HepG2 (cell line): ENCODE results near the gene NR1H3. TPM values are rescaled to one million over a fixed set of nuclear protein-coding genes. Genes with fewer than 3 reads are reported as not detected.
A peak's percentile ranks its signal among the peaks of the same experiment; 100 is the strongest.

Source experiments
- BHLHE40 ChIP-seq: IDR thresholded peaks from 2 replicates; pipeline ENCODE4 v1.6.1; 2011; ENCODE audit warnings: low read length, improper control_type of control experiment
- CTCF ChIP-seq: sonication (generic); formaldehyde crosslinking; IDR thresholded peaks from 2 replicates; pipeline ENCODE4 v1.5.0; 2020; ENCODE audit warnings: mild to moderate bottlenecking, missing genetic modification reagents, moderate library complexity
- KDM2A ChIP-seq: sonication (generic); formaldehyde crosslinking; IDR thresholded peaks from 2 replicates; pipeline ENCODE4 v1.4.0; 2020; ENCODE audit warnings: low read depth, missing genetic modification reagents, borderline replicate concordance
- KDM5A ChIP-seq: fragments of 200-600 bp; sonication (generic); IDR thresholded peaks from 2 replicates; pipeline ENCODE4 v1.7.0; 2018; ENCODE audit warnings: antibody characterized with exemption, mild to moderate bottlenecking, low read length, borderline replicate concordance
- NR2F6 ChIP-seq, 2 experiments: IDR thresholded peaks; 2 replicates each; pipeline ENCODE4 v1.6.1; 2016; ENCODE audit warnings: antibody characterized with exemption in 1 of 2, mild to moderate bottlenecking in 1 of 2
- SIX4 ChIP-seq: sonication (generic); formaldehyde crosslinking; IDR thresholded peaks from 2 replicates; pipeline ENCODE4 v1.4.0; 2020; ENCODE audit warnings: missing genetic modification reagents
- SKI ChIP-seq: fragments of 450-650 bp; IDR thresholded peaks from one replicate; pipeline ENCODE4 v1.6.1; 2018; ENCODE audit warnings: mild to moderate bottlenecking; ENCODE audit not compliant: partially characterized antibody
- SP1 ChIP-seq, 2 experiments: fragments of 450-650 bp in 1 of 2; sonication (generic) in 1 of 2; formaldehyde crosslinking in 1 of 2; IDR thresholded peaks; 2 replicates each; pipeline versions ENCODE4 v1.4.0 to v1.6.1; 2016 to 2020; ENCODE audit warnings: missing genetic modification reagents in 1 of 2
- TEAD3 ChIP-seq: optimal IDR thresholded peaks from 2 replicates; pipeline ENCODE3; 2016; ENCODE audit warnings: borderline replicate concordance
- XRCC5 ChIP-seq: fragments of 200-400 bp; formaldehyde crosslinking; optimal IDR thresholded peaks from 2 replicates; pipeline ENCODE3; 2017; ENCODE audit warnings: mild to moderate bottlenecking, low read length
- ZMYM2 ChIP-seq: sonication (generic); formaldehyde crosslinking; IDR thresholded peaks from 2 replicates; pipeline ENCODE4 v1.8.0; 2022; ENCODE audit warnings: mild to moderate bottlenecking, missing genetic modification reagents
- ZNF740 ChIP-seq: sonication (generic); formaldehyde crosslinking; IDR thresholded peaks from 2 replicates; pipeline ENCODE4 v1.4.0; 2020; ENCODE audit warnings: missing genetic modification reagents
- ZNF747 ChIP-seq: sonication (generic); formaldehyde crosslinking; IDR thresholded peaks from 2 replicates; pipeline ENCODE4 v1.8.1; 2023; ENCODE audit warnings: missing genetic modification reagents, mild to moderate bottlenecking, borderline replicate concordance
- ZXDC ChIP-seq: sonication (generic); formaldehyde crosslinking; IDR thresholded peaks from 2 replicates; pipeline ENCODE4 v1.5.0; 2020; ENCODE audit warnings: mild to moderate bottlenecking, missing genetic modification reagents
- polyA plus RNA-seq, 8 experiments: library from polyadenylated mRNA; depleted of rRNA in 3 of 8; stranded (reverse) in 7 of 8; unstranded in 1 of 8; fragments of >200 nt; fragmentation: Illumina TruSeq in 4 of 8; extraction: Trizol in 4 of 8; gene quantifications; 2 replicates each; pipeline versions ENCODE4 v1.2.1 to v1.2.3, GENCODE V29; 2011 to 2016; ENCODE audit warnings: low read depth in 4 of 8, missing spikeins in 1 of 8, mixed read lengths in 1 of 8; ENCODE audit not compliant: insufficient read depth in 1 of 8
- total RNA-seq, 5 experiments: library from RNA; depleted of rRNA; stranded (reverse); fragments of >200 nt; fragmentation: Illumina TruSeq; extraction: Trizol; gene quantifications; 2 replicates each; pipeline ENCODE4 v1.2.3, GENCODE V29; 2016; ENCODE audit warnings: low read depth in 1 of 5

The NR1H3 gene
- total and polyA plus RNA-seq, 2 of the 13 experiments (the other 11 are each of a cell fraction or from before 2014, with no cell fraction given): 41.8 to 102 TPM

- TF ChIP-seq CTCF (peak; percentile 15), XRCC5 (peak; percentile 40), ZNF740 (peak; percentile 70; the same call in 1 of the 2 replicates), ZMYM2 (CRISPR knock-in tag) (no peak), KDM2A (CRISPR knock-in tag) (peak; percentile 91), SKI (peak; percentile 20), NR2F6 (IDR thresholded peaks at IDR 0.05) (no peak), NR2F6 (CRISPR knock-in tag; IDR thresholded peaks at IDR 0.05) (peak; percentile 7; the same call in 1 of the 2 replicates), KDM5A (no peak), TEAD3 (CRISPR knock-in tag) (peak; percentile 17), ZXDC (CRISPR knock-in tag) (no peak), SIX4 (peak; percentile 81; the same call in 1 of the 2 replicates), SP1 (IDR thresholded peaks at IDR 0.05) (no peak), SP1 (CRISPR knock-in tag; IDR thresholded peaks at IDR 0.05) (peak; percentile 31; the same call in 1 of the 2 replicates), ZNF747 (0 out of 2 replicates have a peak, but pooled peaks have one; percentile 5), BHLHE40 (peak; percentile 83)
These were observed 11.4 kb downstream of the NR1H3 start (continued) for GRCh38 chr11:47269002-47269828.
